Measurements from ENCODE around the gene SMIM10L1.

Gene SMIM10L1

GRCh38 chr12:11171145-11171968 is at the start of gene SMIM10L1:
SMIM10L1 (plus strand) TSS chr12:11171194; CDS start chr12:11171357, 163 bp downstream.
- DNase-seq (ENCODE audit: low spot score), result peak; percentile 93

DNA sequence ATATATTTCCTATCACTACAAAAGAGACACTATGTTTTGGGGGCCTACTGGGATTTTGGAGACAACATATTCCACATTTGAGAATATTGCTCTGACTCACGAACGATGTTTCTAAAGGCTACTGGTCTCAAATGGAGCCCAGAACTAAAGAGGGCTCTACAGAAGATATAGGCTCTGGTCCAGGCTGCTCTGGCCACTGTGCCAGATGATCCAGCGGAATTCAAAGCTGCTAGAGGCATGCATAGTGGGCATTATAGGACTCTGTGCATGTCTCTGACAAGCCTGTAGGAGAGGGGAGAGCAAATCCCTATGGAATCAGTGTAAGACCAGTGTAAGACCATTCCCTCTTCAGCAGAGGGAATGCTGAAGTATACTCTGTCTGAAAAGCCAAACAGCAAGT is 40.6 kb upstream of the SMIM10L1 start:
- DNase-seq (ENCODE audit: low spot score), result no peak

- DNase-seq (ENCODE audit: low spot score), result no peak
These were observed 40.0 kb upstream of the SMIM10L1 start for GRCh38 chr12:11130999-11131398.

DNA sequence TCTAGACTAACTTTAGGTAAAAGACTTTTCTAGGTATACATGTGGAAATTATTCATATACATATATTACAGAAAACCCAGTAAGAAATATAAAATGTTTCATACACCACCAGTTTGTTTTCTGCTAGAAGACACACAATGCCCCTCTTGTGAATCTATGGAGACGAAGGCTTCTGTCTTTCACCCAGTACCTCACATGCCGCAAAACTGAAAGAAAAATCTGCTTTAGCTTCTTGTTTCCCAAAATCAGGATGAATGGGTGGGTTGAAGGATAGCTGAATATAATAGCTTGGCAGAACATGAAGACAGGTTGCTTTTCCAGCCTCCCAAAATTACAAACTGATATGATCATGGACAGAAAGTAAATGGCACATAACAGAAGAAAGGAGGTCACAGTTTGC is 37.8 kb upstream of the SMIM10L1 start:
- DNase-seq (ENCODE audit: low spot score), result peak; percentile 5

- DNase-seq (ENCODE audit: low spot score), result no peak
These were observed 37.2 kb upstream of the SMIM10L1 start for GRCh38 chr12:11133816-11134215.

DNA sequence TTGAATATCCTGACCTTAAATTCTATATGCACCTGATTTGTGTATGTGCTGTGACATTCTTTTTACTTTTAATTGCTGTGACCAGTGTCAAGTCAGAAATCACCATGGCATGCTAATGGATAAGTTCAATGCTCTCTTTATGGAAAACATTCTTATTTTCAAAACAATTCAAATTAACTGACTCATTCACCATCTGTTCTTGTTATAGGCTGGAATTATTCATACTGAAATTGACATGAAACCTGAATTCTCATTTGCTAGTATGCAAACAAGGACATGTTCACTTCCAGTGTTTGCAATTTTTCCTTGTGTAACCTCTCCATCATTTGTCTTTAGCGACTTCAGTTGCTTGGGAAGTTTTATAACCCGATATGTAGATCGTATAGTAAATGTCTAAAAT is 36.7 kb upstream of the SMIM10L1 start, which contains the start of gene TAS2R30:
TSS of gene TAS2R30 (minus strand) at position 340 of the 400 bp plus-strand sequence. CDS start 400 bp downstream, outside the sequence.
- peak; percentile 15 for DNase-seq (ENCODE audit: low spot score)

DNA sequence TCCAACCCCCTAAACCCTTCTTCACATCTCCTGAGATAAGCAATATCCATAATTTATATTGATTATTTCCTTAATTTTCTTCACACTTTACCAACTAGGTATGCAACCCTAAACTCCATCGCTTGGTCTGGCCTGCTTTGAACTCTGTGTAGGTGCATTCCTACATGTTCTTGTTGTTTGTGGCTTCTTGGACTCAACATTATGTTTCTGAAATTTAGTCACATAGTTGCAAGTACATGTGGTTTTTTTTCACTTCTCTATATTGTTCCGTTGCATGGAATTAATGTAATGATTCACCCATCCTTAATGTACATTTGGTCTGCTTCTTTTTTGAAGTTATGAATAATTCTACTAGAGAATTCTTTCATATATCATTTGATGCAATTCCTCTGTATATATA is 34.9 kb upstream of the SMIM10L1 start:
- no peak for DNase-seq (ENCODE audit: low spot score)

DNA sequence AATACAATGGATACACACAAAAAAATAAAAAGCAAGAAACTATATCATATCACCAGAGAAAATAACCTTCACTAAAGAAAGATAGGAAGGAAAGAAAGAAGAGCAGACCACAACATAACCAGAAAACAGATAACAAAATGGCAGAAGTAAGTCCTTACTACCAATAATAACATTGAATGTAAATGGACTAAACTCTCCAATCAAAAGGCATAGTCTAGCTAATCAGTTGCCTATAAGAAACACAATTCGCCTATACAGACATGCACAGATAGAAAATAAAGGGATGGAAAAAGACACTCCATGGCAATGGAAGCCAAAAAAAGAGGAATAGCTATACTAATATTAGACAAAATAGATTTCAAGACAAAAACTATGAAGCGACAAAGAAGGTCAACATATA is 27.6 kb upstream of the SMIM10L1 start:
- no peak for DNase-seq (ENCODE audit: low spot score)

DNA sequence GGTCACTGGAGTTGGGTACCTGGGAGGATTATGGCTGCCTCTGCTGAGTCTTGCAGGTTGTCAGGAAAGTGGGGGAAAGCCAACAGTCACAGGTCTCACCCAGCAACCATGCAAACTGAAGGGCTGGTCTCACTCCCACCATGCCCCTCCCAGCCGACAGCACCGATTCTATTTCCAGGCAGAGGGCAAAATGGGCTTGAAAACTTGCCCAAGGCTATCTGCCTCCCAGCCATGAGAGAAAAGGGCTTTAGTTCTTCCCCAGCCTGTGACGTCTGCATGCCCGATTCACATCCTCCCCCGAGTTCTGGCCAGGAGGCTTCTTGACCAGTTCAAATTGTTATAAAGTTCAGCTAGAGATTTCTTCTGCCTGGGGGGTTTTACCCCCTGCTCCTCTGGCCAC is 26.7 kb upstream of the SMIM10L1 start:
- DNase-seq (ENCODE audit: low spot score), result no peak

- DNase-seq (ENCODE audit: low spot score), result no peak
These were observed 23.6 kb upstream of the SMIM10L1 start for GRCh38 chr12:11147420-11147819.

DNA sequence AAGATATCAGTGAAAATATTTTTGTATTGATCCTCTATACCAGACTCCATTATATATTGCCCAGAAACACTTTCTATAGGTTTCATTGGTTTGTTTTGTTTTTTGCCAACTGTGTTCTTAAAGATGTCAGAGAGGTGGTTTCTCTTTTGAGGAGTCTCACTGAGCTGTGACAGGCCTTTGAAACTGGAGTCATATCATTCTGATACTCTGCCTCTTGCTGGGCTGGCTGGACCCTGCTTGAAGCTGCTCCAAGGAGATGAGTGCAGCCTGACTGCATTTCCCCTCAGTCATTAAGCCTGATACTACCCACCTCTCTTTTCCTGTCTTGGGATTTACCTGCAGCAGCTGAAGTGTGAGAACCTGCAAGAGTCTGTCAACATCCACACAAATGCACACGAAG is 20.2 kb upstream of the SMIM10L1 start:
- no peak for DNase-seq (ENCODE audit: low spot score)

GRCh38 chr12:11152725-11153124 is 18.3 kb upstream of the SMIM10L1 start:
- DNase-seq (ENCODE audit: low spot score), result no peak

GRCh38 chr12:11154400-11154925 is 16.5 kb upstream of the SMIM10L1 start:
- no peak for DNase-seq (ENCODE audit: low spot score)

DNA sequence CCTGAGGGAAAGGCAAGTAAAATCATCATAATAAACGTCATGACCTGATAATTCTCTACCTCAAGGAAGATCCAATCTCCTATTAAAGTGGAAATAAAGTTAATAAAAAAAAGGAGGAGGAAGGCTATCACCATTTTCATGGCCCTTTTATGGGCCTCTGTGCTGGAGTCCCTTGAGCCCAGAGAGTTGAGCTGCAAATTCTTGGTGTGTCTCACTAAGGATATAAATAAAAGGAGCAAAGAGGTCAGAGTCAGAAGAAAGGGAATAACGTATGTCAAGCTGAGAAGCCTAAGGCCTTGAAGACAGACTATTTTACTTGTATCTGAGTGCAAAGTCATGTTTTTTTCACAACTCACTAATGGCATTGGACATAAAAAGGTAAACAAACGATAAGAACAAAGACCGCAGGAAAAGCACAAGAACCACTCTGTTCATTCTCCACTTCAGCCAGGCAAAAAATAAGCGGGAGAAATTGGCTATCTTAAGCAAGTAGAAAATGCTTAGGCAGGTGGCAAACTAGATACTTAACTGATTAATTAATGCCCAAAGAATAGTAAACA is 12.0 kb upstream of the SMIM10L1 start:
- no peak for DNase-seq (ENCODE audit: low spot score)

- no peak for DNase-seq (ENCODE audit: low spot score)
These were observed 8.5 kb upstream of the SMIM10L1 start for GRCh38 chr12:11162502-11162901.

DNA sequence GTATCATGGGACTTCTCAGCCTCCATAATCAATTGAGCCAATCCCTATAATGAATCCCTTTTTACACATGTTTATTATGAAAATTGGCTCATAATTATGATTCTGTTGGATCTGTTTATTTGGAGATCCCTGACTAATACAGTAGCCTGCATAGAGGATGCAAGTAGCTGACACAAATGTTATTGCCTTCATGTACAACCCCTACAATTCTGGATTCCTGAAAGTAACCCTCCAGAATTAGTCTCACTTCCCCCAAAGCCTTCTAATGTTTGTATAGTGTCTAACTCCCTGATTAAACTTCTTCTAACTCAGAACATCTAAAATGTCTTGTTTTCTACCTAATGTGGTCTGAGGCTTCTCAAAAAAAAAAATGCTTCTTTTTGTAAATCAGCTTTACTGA is 6.6 kb upstream of the SMIM10L1 start:
- no peak for DNase-seq (ENCODE audit: low spot score)

DNA sequence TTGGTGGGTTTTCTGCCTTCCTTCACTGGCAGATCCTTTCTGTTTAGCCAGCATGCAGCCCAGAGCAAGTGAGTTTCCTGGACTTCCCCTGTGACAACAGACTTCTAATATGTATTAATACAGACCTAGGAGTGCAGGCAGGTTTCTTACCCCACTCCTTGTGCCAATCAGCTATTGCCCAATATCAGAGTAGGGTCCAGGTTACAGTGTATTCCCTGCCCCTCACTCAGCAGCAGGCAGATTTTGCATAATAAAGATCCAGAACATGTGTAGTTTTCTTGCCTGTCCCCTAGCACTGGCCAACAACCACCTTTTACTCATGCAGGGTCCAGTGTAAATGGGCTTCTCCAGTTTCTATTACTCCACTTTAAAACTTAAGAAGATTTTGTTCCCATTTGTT is 4.7 kb upstream of the SMIM10L1 start:
- DNase-seq (ENCODE audit: low spot score), result no peak

DNA sequence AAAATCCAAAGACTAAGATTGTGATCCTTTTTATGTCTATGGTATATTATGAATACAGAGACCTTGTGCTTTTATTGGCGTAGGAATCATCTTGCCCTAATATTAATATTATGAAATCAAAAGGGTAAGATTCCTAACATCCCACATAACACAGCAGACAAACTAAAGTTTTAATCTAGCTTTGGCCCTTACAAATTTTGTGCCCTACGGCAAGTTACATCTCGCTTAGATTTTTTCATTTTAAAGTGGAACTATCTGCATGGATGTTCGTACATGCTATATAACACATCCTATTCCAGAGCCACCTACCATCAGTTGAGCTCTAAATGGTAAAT is 217 bp upstream of the SMIM10L1 start:
- DNase-seq (ENCODE audit: low spot score), result no peak

- DNase-seq (ENCODE audit: low spot score), result no peak
These were observed 1.1 kb downstream of the SMIM10L1 start for GRCh38 chr12:11171969-11172675.

GRCh38 chr12:11174022-11174421 is 3.0 kb downstream of the SMIM10L1 start:
- DNase-seq (ENCODE audit: low spot score), result no peak

DNA sequence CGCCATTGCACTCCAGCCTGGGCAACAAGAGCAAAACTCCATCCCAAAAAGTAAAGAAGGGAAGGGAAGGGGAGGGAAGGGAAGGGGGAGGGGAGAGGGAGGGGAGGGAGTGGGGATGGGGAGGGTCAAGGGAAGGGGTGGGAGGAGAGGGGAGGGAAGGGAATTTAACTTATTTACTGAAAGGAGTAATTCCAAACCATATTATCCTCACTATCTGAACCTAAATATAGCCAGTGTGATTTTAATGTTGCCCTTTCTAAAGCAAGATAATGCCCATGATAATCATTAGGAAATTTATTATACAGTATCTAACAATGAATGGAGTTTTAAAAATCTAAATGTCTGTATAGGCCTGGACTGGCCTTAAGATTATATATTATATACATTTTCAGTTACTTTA is 7.3 kb downstream of the SMIM10L1 start:
- no peak for DNase-seq (ENCODE audit: low spot score)

DNA sequence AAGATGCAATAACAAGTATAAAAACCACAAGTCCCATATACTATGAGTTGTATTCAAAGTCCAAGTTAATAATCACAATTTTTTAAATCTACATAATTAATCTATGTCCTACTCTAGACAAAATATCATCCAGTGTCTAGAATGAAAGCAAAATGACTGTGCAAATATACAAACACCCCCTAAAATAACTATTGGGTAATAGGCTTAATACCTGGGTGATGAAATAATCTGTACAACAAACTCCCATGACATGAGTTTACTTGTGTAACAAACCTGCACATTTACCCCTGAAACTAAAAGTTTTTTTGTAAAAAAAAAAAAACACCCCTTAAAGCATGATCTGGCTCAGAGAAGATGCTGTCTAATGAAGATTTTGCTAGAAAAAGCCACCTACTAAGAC is 11.5 kb downstream of the SMIM10L1 start:
- DNase-seq (ENCODE audit: low spot score), result no peak

DNA sequence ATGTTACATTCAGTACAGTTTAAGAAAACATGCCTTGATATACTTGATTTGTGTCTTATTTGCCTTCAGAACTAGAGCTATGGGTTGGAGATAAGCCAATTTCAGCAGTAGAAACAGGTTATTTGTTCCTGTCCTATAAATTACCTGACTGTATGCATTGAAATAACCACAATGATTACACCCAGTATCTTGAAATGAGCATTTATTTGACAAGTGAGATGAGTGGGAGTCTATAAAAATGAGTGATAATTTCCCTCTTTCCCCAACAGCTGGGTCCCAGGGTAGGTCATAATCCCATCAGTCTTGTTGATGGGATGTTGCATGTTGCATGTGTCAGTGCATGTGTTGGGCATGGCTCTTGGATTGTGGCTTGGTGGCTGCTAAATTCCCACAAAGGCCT is 12.0 kb downstream of the SMIM10L1 start:
- no peak for DNase-seq (ENCODE audit: low spot score)

Measured in Ammon's horn (tissue), 1 donor.